Activated CD4-positive, alpha-beta T cell treated with anti-CD3 and anti-CD28 coated beads, Interleukin-2, amount 10 ng/mL, durations not matched to agents 24 days and 14 days (primary cell): ENCODE measurements around the gene TCL1A. TPM values are rescaled to one million over a fixed set of nuclear protein-coding genes. Genes with fewer than 3 reads are reported as not detected.
"Not testable (repeated sequence)": the region's sequence is repeated elsewhere in the genome, so short reads cannot be mapped to it uniquely, and the experiment has no call there.

Experiments used
- DNase-seq: peaks from one replicate; pipeline ENCODE4 v3.0.0; 2022
- H3K27ac Mint-ChIP-seq: one replicate; pipeline ENCODE4 v1.8.0; 2022; ENCODE audit warnings: mild to moderate bottlenecking, mixed read lengths
- H3K27me3 Mint-ChIP-seq: one replicate; pipeline ENCODE4 v1.8.0; 2022; ENCODE audit warnings: mixed read lengths
- H3K36me3 Mint-ChIP-seq: one replicate; pipeline ENCODE4 v1.8.0; 2022; ENCODE audit warnings: low read depth, mild to moderate bottlenecking, mixed read lengths
- H3K4me1 Mint-ChIP-seq: one replicate; pipeline ENCODE4 v1.8.0; 2021; ENCODE audit warnings: mixed read lengths
- H3K4me3 Mint-ChIP-seq: one replicate; pipeline ENCODE4 v1.8.0; 2022; ENCODE audit warnings: mild to moderate bottlenecking, moderate library complexity, mixed read lengths
- H3K9me3 Mint-ChIP-seq: one replicate; pipeline ENCODE4 v1.8.0; 2021; ENCODE audit warnings: mixed read lengths
- intact Hi-C: fragments of 100-400 bp; cut with micrococcal nuclease; formaldehyde crosslinking; loops from one replicate; pipeline ENCODE4 v1.15.1; 2023
- total RNA-seq: library from RNA; stranded (reverse); gene quantifications from 2 replicates; pipeline ENCODE4 v1.2.3, GENCODE V29; 2022

The TCL1A gene
- total RNA-seq, 1 donor from 2014 or later = not detected

DNA sequence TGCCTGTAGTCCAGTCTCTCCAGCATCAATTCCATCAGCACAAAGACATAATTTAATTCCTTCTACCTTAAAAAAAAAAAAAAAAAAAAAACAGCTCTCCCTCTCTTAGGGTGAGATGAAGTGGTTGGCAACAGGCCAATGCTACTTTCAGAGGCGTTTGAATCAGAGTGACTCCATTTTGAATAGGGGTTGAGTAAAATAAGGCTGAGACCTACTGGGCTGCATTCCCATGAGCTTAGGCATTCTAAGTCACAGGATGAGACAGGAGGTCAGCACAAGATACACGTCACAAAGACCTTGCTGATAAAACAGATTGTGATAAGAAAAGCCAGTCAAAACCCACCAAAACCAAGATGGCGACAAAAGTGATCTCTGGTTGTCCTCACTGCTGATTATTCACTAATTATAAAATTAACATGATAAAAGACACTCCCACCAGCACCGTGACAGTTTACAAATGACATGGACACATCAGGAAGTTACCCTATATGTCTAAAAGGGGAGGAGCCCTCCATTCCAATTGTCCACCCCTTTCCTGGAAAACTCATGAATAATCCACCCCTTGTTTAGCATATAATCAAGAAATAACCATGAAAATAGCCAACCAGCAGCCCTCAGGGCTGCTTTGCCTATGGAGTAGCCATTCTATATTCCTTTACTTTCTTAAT lies 34.6 kb downstream of the TCL1A start:
- H3K4me3 Mint-ChIP-seq = no peak overlapping the region
- H3K4me1 Mint-ChIP-seq = no peaks in the 10 kb centered on the region
- DNase-seq = no peak
- peaks cover 11% of the 10 kb centered on the region for H3K27me3 Mint-ChIP-seq
- no peaks in the 10 kb centered on the region for H3K36me3 Mint-ChIP-seq
- no peak overlapping the region for H3K27ac Mint-ChIP-seq
- H3K9me3 Mint-ChIP-seq = no peaks in the 10 kb centered on the region
- intact Hi-C loops = no loop called here

DNA sequence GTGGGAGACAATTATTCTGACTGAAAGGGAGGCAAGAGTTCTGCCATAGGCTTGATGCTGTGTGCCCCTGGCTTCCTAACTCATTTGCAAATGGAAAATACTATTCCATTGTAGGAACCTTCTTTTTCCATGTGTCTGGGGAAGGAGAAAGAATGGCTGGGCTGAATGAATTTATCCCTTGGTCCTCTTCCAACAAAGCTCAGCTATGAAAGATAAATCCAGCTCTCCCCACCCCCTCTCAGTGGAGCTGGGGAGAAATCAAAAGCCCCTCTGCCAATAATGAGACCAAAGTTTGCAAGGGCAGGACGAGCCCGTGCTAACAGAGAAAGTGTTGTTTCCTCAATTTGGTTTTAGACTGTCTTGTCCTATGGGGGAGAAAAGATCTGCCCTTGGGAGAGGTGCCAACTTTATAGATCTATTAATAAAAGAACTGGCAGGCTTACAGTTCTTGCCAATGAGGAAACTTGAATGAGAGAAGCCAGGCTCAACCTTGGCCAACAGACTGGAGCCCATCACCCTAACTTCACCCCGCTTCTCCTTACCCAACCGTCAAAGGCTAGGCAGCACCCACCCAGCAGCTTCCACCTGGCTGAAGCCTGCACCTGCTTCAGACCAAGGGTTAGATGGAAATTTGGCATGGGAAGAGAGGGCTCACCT lies 36.6 kb downstream of the TCL1A start:
- Mint-ChIP-seq H3K27me3 (peaks cover 6% of the 10 kb centered on the region), H3K4me1 (no peaks in the 10 kb centered on the region), H3K36me3 (no peaks in the 10 kb centered on the region), H3K9me3 (no peaks in the 10 kb centered on the region), H3K27ac (no peak overlapping the region), H3K4me3 (no peak overlapping the region)
- no peak for DNase-seq
- intact Hi-C loops = no loop called here

- intact Hi-C loops = no loop called here
- Mint-ChIP-seq H3K4me3 (no peak overlapping the region), H3K9me3 (no peaks in the 10 kb centered on the region), H3K27me3 (peaks cover 4% of the 10 kb centered on the region), H3K36me3 (no peaks in the 10 kb centered on the region), H3K27ac (no peak overlapping the region), H3K4me1 (no peaks in the 10 kb centered on the region)
- DNase-seq = no peak
Measured at GRCh38 chr14:95675486-95675885, 38.4 kb downstream of the TCL1A start.

DNA sequence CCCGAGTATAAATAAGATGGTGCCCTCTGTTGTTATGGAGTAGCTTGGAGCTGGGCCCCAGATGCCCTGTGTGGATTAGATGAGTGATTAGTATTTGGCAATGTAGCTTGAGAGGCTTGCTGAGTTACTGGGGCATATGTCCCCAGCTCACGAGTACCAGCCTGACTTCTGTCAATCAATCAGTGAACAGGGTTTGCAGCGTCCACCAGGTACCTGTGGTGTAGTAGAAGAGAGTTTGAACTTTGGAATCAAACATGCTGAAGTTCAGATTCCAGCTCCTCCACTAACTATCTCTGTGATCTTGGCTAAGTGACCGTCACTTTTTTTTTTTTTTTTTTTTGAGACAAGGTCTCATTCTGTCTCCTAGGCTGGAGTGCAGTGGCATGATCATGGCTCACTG lies 39.3 kb downstream of the TCL1A start:
- Mint-ChIP-seq H3K4me3 (no peak overlapping the region), H3K9me3 (no peaks in the 10 kb centered on the region), H3K27ac (no peak overlapping the region), H3K36me3 (no peaks in the 10 kb centered on the region), H3K27me3 (peaks cover 4% of the 10 kb centered on the region), H3K4me1 (no peaks in the 10 kb centered on the region)
- intact Hi-C loops = no loop called here
- no peak for DNase-seq

DNA sequence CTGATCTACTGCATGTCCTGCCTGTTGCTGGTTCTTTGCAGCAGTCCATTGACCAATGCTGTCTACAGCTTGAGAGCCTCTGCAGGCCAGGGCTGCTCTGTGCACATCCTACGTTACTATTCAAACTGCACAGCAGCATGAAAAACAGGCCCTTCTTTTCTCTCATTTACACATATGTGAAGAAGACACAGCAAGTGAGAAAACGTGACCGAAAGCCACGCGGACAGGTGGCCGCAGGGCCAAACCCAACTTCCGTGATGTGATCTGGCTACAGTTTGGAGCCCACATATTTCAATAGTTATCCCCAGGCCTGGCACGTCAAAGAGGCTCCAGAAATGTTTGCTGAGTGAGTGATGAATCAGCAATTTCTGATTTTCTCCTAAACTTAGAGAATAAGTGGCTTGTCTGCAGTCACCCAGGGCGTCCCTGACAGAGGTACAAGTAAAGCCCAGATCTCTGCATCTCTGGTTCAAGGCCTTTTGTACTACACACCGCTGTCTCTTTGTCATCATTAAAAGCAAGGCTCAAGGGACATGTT lies 45.6 kb downstream of the TCL1A start:
- Mint-ChIP-seq H3K27ac (no peak overlapping the region), H3K4me3 (no peak overlapping the region), H3K4me1 (no peaks in the 10 kb centered on the region), H3K36me3 (no peaks in the 10 kb centered on the region), H3K9me3 (no peaks in the 10 kb centered on the region), H3K27me3 (no peaks in the 10 kb centered on the region)
- DNase-seq = no peak
- intact Hi-C loops = no loop called here

- Mint-ChIP-seq H3K4me3 (no peak overlapping the region), H3K36me3 (no peaks in the 10 kb centered on the region), H3K27me3 (no peaks in the 10 kb centered on the region), H3K27ac (no peak overlapping the region), H3K4me1 (peaks cover 5% of the 10 kb centered on the region), H3K9me3 (no peaks in the 10 kb centered on the region)
- intact Hi-C loops = no loop called here
- DNase-seq = no peak
Measured at GRCh38 chr14:95667249-95667693, 46.7 kb downstream of the TCL1A start.

- no peaks in the 10 kb centered on the region for H3K27me3 Mint-ChIP-seq
- H3K36me3 Mint-ChIP-seq = no peaks in the 10 kb centered on the region
- H3K27ac Mint-ChIP-seq = no peak overlapping the region
- no peak overlapping the region for H3K4me3 Mint-ChIP-seq
- H3K4me1 Mint-ChIP-seq = peaks cover 5% of the 10 kb centered on the region
- no peak for DNase-seq
- intact Hi-C loops = no loop called here
- no peaks in the 10 kb centered on the region for H3K9me3 Mint-ChIP-seq
Measured at GRCh38 chr14:95666450-95666849, 47.5 kb downstream of the TCL1A start.

DNA sequence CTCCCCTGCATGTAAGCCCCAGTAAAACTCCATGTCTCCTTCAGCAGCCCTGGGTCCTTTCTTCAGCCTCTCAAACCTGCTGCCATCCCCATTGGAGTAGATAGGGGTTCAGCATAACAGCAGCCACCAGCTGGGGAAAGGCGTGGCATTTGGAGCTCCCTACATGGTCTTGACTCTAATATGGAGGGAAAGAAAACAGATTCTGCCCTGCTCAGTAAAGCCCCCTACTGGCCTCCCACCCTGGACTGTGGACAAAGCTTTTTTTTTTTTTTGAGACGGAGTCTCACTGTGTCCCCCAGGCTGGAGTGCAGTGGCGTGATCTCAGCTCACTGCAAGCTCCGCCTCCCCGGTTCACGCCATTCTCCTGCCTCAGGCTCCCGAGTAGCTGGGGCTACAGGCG lies 48.4 kb downstream of the TCL1A start:
- H3K4me1 Mint-ChIP-seq, H3K27me3 Mint-ChIP-seq, H3K36me3 Mint-ChIP-seq, DNase-seq, H3K4me3 Mint-ChIP-seq, intact Hi-C loops, H3K27ac Mint-ChIP-seq, H3K9me3 Mint-ChIP-seq: not testable (repeated sequence)

DNA sequence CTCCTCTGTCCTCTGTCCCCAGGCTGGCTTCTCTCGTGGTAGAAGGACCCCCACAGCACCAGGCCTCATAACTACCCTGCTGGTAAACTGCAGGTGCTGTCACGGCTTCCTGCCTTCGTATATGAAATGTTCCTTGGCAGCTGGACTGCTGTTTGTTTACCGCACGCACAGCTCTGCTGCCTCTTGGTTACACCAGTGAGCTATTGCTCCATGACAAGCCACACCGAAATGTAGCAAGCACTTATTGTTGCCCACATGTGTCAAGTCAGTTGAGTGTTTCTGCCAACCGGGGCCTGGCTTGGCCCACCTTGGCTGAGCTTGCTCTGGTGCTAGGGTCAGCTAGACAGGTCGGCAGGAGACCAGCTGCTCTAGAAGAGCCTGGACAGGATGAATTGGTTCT lies 49.4 kb downstream of the TCL1A start:
- peaks cover 2% of the 10 kb centered on the region for H3K27me3 Mint-ChIP-seq
- no peaks in the 10 kb centered on the region for H3K9me3 Mint-ChIP-seq
- no peak for DNase-seq
- no peak overlapping the region for H3K27ac Mint-ChIP-seq
- H3K4me3 Mint-ChIP-seq = no peak overlapping the region
- intact Hi-C loops = no loop called here
- H3K4me1 Mint-ChIP-seq = peaks cover 5% of the 10 kb centered on the region
- H3K36me3 Mint-ChIP-seq = no peaks in the 10 kb centered on the region

GRCh38 chr14:95664066-95664465 lies 49.9 kb downstream of the TCL1A start:
- no peak overlapping the region for H3K27ac Mint-ChIP-seq
- peaks cover 5% of the 10 kb centered on the region for H3K4me1 Mint-ChIP-seq
- peaks cover 2% of the 10 kb centered on the region for H3K27me3 Mint-ChIP-seq
- intact Hi-C loops = no loop called here
- H3K9me3 Mint-ChIP-seq = no peaks in the 10 kb centered on the region
- no peak for DNase-seq
- H3K4me3 Mint-ChIP-seq = no peak overlapping the region
- H3K36me3 Mint-ChIP-seq = no peaks in the 10 kb centered on the region

DNA sequence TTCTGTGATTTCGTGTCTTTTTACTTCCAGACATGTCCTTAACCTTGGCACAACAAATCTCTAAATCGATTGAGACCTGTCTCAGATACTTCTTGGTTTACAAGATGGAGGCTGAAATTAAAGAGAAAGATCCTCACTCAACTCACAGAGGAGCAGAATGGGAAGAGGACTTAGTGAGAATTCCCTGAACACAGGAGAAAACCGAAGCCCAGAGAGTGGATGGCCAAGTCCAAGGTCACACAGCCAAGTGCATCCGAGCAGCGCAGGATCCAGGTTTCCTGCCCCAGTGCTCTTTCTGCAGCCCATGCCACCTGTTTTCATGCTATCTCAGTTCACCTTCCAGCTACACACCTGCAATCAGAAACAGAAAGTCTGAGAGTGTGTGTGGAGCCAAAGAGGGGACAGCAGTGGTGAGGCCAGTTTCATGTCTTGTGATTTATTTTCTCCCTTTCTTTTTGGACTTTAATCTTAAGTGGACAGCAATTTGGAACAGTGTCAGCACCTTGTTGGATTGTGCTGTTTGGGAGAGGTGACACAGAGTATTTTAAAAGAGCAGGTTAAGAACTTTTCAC lies 50.6 kb downstream of the TCL1A start:
- Mint-ChIP-seq H3K27me3 (peaks cover 5% of the 10 kb centered on the region), H3K9me3 (no peaks in the 10 kb centered on the region), H3K27ac (no peak overlapping the region), H3K4me3 (no peak overlapping the region), H3K36me3 (no peaks in the 10 kb centered on the region), H3K4me1 (peaks cover 5% of the 10 kb centered on the region)
- intact Hi-C loops = no loop called here
- DNase-seq = no peak

DNA sequence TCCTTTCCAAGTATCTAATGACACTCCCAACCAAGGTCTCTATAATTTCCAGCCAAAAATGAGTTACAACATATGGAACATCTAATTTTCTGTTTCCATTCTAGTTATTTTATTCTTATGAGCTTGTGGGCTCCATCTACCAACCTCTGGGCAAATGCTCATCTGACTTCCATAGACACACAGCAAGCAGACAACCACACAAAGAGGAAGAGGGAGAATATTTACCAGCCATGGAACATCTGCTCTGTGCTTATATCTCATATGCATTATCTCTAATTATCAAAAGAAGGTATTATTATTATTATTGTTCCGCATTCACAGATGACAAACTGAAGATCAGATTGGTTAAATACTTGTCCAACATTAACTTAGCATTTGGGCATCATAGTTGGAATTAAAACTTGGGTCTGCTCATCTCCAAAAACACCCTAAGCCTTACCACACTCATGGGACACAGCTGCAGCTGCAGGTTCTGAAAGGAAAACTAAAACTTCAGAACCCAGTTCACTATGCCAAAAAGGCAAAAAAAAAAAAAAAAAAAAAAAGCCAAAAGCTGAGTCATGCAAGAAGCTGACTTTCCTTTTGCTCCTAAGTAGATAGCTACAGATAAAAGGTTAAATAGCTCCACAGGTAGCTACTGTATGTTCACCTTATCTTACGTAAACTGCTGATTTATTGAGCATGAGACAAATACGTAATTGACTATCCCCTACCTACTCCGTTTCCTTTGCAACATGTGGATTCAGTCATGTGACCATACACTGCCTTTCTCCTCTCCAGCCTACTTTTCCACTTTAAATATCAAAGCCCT lies 51.3 kb downstream of the TCL1A start:
- peaks cover 5% of the 10 kb centered on the region for H3K27me3 Mint-ChIP-seq
- H3K9me3 Mint-ChIP-seq = no peaks in the 10 kb centered on the region
- intact Hi-C loops = no loop called here
- no peak overlapping the region for H3K27ac Mint-ChIP-seq
- no peaks in the 10 kb centered on the region for H3K36me3 Mint-ChIP-seq
- no peak for DNase-seq
- no peak overlapping the region for H3K4me3 Mint-ChIP-seq
- H3K4me1 Mint-ChIP-seq = peaks cover 5% of the 10 kb centered on the region

DNA sequence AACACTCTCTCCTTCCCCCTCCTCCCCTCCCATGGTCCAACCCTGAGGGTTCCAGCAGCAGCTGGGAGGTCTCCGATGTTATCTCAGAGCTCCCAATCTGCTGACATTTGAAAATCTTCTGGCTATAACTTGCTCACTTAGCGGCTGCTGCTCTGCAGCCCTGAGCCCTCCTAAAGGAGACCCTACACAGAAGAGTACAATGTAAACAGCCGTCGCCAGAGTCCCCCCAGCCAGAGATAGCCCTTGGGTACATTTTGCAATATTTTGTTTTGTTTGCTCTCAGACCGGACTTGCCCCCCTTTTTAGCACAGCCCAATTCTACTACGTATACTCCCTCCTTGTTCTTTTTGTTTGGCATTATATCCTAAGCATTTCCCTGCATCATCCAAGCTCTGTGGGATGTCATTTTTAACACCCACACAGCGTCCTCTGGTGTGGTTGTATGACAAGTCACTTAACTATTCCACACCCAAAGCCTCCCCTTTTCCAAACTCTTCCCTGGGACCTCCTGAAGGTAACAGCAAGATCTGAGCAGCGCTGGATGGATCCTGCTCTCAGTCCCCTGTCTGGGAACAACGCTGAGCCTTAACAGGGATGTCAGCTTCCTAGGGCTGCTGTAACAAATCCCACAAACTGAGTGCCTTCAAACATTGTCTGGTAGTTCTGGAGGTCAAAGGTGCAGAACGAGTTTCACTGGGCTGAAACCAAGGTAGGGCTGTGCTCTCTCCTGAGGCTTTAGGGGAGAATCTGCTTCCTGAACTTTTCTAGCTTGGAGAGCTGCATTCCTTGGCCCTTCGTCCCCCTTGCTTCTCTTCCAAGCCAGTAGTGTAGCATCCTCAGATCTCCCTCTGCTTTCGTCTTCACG lies 53.0 kb downstream of the TCL1A start:
- H3K4me3 Mint-ChIP-seq = no peak overlapping the region
- DNase-seq = no peak
- no peaks in the 10 kb centered on the region for H3K36me3 Mint-ChIP-seq
- H3K27me3 Mint-ChIP-seq = peaks cover 5% of the 10 kb centered on the region
- no peaks in the 10 kb centered on the region for H3K9me3 Mint-ChIP-seq
- peaks cover 5% of the 10 kb centered on the region for H3K4me1 Mint-ChIP-seq
- intact Hi-C loops = no loop called here
- no peak overlapping the region for H3K27ac Mint-ChIP-seq
